Pons (tissue), 1 donor: ENCODE data around the gene PLXDC2.

Experiments
- DNase-seq: peaks from one replicate; pipeline ENCODE4 v3.0.0-alpha.2; 2016; ENCODE audit warnings: low spot score

PLXDC2 gene

GRCh38 chr10:19911886-19912285, 95.7 kb downstream of the PLXDC2 start:
- no peak for DNase-seq

DNA sequence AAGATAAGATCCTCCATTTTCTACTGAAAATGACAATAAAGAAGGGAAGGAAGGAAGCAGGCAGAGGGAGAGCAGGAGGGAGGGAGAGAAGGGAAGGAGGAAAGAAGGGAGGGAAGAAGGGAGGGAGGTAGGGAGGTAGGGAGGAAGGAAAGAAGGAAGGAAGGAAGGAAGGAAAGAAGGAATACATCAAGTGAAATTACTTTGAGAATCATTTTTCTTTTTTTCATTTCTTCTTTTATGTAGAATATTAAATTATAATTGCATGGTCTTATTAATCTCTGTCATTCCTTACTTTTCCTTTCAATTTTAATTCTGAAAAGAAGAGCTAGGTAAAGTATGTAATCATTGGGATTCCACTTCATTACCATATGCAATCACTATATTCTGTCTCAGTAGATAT, 97.8 kb downstream of the PLXDC2 start:
- DNase-seq = no peak

DNA sequence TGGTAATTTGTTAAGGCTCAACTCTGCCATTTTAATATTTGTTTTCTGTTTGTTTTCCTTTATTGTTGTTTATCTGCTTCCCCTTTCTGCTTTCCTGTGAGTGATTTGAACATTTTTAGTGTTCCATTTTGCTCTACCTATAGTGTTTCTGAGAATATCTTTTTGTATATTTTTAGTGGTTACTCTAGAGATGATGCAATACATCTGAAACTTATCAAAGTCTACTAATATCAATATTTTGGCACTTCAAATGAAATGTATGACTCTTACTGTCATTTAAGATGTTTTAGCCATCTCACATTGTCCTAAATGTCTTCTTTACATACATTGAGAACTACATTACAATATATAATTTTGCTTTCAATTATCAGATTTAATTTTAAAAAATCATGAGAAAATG, 98.9 kb downstream of the PLXDC2 start:
- DNase-seq = no peak

DNA sequence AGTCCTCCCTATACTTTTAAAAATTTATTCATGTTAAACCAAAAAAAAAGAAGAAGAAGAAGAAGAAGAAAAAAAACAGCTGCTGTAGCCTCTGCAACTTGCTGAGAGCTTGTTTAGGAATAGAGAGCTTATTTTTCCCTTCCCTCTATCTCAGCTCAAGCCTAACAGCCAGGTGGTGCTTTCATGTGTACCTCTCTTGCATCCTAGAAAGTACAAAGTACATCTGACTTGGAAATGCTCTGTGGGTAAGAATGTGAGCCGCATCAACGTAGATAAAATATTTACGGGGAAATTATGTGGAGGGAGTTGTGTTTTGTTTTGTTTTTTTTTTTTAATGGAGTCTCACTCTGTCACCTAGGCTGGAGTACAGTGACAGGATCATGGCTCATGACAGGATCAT, 99.6 kb downstream of the PLXDC2 start:
- DNase-seq = no peak

DNA sequence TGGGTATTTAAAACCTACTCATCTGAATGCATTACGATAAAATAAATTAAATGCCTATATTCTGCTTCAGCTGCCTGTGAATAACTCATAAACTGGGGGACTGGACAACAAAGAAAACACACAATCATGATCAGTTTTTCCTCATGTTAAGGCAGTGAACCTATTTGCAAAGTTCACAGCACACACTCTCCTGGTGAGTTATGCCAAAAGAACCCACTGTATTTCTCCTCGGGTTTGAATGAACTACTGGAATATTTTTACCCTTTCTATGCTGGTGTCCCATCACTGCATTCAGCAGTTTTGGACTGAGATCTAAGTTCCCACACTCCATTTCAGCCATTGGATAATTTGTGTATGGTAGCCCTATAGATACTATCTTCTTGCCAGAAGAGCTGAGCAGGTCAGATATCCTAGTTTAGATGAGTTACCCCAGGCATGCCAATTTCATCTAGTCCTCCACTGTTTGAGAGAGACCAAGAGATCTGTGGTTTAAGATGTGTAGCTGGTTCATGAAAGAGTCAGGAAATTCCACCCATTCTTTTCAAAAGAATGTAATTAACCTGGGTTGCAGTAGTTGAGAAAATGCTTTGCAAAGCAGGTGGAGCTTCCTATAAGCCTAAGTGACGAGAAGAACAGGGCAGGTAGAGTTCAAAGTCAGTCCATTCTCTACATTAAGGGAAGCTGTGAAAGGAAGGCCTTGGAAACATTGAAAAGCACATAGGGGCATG, 101.7 kb downstream of the PLXDC2 start:
- no peak for DNase-seq

GRCh38 chr10:19918794-19919193, 102.6 kb downstream of the PLXDC2 start:
- DNase-seq = no peak

GRCh38 chr10:19919671-19920070, 103.4 kb downstream of the PLXDC2 start:
- DNase-seq = no peak

- DNase-seq = no peak
These were observed 104.0 kb downstream of the PLXDC2 start for GRCh38 chr10:19920075-19920726.

DNA sequence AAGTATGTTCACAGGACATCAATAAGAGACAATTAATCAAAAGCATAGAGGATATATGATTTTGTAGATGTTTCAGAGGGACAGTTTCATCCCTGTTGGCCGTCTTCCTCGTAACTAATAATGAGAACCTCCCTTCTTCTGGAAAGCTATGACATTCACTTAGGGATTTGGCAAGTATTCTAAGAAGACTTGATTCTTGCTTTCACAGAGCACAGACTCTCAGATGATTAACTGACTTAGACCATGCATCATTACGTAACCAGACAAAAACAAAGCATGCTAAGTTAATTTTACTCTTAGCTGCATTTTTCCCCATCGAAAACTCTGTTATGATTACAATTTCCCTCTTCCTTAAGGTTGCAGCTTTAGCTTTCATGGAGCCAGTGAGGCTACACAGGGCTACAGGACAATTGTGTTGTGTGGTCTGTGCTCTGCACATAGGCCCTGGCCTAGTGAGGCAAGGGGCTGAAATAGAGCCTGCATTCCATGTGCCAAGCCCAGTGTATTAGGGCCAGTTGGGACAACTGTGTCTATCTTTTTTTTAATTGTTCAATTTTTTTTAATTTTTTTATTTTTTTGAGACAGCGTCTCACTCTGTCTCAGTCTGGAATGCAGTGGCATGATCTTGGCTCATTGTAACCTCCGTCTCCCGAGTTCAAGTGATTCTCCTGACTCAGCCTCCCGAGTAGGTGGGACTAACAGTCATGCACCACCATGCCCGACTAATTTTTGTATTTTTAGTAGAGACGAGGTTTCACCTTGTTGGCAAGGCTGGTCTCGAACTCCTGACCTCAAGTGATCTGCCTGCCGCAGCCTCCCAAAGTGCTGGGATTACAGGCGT, 105.3 kb downstream of the PLXDC2 start:
- peak; percentile 31 for DNase-seq

- no peak for DNase-seq
These were observed 106.2 kb downstream of the PLXDC2 start for GRCh38 chr10:19922236-19922963.

GRCh38 chr10:19925064-19925463, 108.8 kb downstream of the PLXDC2 start:
- DNase-seq = no peak

DNA sequence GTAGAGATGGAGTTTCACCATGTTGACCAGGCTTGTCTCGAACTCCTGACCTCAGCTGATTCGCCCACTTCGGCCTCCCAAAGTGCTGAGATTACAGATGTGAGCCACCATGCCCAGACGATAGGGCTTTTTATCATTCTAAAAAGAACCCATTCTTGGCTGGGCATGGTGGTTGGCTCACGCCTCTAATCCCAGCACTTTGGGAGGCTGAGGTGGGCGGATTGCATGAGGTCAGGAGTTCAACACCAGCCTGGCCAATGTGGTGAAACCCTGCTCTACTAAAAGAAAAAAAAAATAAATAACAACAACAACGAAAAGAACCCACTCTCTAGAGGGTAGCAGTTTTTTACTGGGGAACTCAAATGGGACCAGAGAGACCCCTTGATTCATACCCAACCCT, 112.7 kb downstream of the PLXDC2 start:
- DNase-seq = no peak

- no peak for DNase-seq
These were observed 113.4 kb downstream of the PLXDC2 start for GRCh38 chr10:19929506-19930140.

GRCh38 chr10:19930936-19931893, 115.0 kb downstream of the PLXDC2 start:
- peak; percentile 57 for DNase-seq

DNA sequence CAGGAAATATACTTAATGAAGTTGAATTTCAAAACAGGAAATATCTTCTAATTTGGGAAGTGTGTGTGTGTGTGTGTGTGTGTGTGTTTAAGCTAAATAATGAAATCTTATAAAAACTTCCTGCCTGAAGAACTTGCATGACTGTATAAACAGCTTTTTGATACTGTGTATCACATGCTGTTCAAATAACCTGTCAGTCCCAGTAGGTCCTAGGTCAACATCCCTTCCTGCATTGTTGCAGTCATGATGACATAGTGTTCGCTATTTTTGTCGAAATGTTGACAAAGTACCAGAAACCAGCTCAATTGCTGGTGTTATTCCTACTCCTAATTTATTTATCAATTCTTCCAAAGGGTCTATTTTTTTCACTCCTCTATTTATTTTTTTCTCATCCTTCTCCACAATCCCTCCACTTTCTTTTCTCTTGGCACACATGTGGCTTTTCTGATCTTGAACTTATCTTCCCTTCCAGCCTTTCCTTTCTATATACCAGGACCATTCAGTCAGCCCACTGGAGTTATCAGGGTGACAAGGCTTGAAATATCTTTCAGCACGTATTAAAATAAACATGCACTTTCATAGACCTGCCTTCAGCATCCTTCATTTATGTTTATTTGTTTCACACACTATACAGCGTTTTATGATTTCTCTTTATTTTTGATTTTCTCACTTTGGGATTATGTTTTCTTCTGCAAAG, 115.8 kb downstream of the PLXDC2 start:
- no peak for DNase-seq

GRCh38 chr10:19932806-19933371, 116.7 kb downstream of the PLXDC2 start:
- DNase-seq = no peak

DNA sequence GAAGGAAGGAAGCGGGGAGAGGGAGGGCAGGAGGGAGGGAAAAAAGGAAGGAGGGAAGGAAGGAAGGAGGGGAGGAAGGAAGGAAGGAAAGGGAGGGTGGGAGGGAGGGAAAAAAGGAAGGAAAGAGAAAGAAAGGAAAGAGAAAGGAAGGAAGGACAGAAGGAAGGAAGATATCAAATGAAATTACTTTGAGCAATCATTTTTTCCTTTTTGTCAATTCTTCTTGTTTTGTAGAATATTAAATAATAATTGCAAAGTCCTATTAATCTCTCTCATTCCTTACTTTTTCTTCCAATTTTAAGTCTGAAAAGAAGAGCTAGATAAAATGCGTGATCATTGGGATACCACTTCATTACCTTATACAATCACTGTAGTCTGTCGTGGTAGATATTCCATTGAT, 117.5 kb downstream of the PLXDC2 start:
- no peak for DNase-seq

DNA sequence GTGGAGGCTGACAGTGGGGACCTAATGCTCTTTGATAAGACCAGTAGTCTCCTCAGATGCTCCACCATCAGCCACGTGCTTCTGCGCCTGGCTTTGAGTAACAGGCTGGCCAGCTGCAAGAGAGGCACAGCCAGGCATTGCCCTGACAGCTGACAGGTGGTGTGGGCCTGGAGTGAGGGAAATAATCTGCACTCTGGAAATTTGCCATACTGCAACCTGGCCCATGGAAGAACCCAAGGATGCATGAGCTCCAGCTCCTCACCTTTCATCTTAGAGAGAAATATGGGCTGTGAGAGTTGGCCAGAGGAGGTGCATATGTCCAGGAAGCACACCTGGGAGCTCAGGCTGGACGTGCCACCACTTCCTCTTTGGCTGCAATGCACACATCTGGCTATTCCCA, 118.9 kb downstream of the PLXDC2 start:
- DNase-seq = no peak

DNA sequence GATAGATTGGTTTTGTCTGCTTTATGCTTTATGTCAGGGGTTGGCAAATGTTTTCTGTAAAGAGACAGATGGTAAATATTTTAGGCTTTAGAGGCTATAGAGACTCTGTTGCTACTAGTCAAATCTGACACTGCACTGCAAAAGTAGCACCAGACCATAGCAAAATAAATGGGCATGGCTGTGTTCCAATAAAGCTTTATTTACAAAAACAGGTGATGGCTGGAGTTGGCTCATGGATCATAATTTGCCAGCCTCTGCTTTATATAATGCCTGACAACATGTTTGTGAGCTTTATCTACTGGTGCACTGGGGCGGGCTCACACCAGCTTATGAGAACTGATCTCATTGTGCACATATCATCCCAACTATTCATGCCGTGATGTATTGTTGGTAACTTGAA, 120.1 kb downstream of the PLXDC2 start:
- no peak for DNase-seq

- no peak for DNase-seq
These were observed 121.8 kb downstream of the PLXDC2 start for GRCh38 chr10:19937989-19938388.
